HG02938 (cell line): ENCODE results near the gene SAP130.

Experiments
- ATAC-seq: cut with Tn5 transposase; IDR thresholded peaks from one replicate; pipeline ENCODE4 v1.9.1; 2021; ENCODE audit warnings: mild to moderate bottlenecking, moderate library complexity; ENCODE audit not compliant: unreplicated experiment

The SAP130 gene

GRCh38 chr2:128026448-128027277 is 1.2 kb downstream of the SAP130 start:
- no peak for ATAC-seq

- ATAC-seq, result no peak
Observed at GRCh38 chr2:128024816-128025215, 3.0 kb downstream of the SAP130 start.

GRCh38 chr2:128017561-128017960 is 10.3 kb downstream of the SAP130 start:
- no peak for ATAC-seq

GRCh38 chr2:128016620-128017019 is 11.2 kb downstream of the SAP130 start:
- no peak for ATAC-seq

- no peak for ATAC-seq
Observed at GRCh38 chr2:128012698-128013097, 15.2 kb downstream of the SAP130 start.

- ATAC-seq, result no peak
Observed at GRCh38 chr2:128008074-128008672, 19.7 kb downstream of the SAP130 start.

- no peak for ATAC-seq
Observed at GRCh38 chr2:128004509-128004908, 23.4 kb downstream of the SAP130 start.

- ATAC-seq, result no peak
Observed at GRCh38 chr2:128003463-128003862, 24.4 kb downstream of the SAP130 start.

- no peak for ATAC-seq
Observed at GRCh38 chr2:127996160-127996559, 31.7 kb downstream of the SAP130 start.

GRCh38 chr2:127995725-127996124 is 32.1 kb downstream of the SAP130 start:
- ATAC-seq, result no peak

- ATAC-seq, result no peak
Observed at GRCh38 chr2:127993659-127994058, 34.2 kb downstream of the SAP130 start.

GRCh38 chr2:127991742-127992141 is 36.1 kb downstream of the SAP130 start:
- ATAC-seq, result no peak

GRCh38 chr2:127986548-127987079 is 41.2 kb downstream of the SAP130 start:
- ATAC-seq, result no peak

GRCh38 chr2:127985735-127986134 is 42.1 kb downstream of the SAP130 start:
- ATAC-seq, result no peak

GRCh38 chr2:127985026-127985734 is 42.7 kb downstream of the SAP130 start:
- no peak for ATAC-seq

- no peak for ATAC-seq
Observed at GRCh38 chr2:127984551-127984950, 43.3 kb downstream of the SAP130 start.

GRCh38 chr2:127969446-127969845 is 58.4 kb downstream of the SAP130 start:
- no peak for ATAC-seq

- ATAC-seq, result no peak
Observed at GRCh38 chr2:127968610-127969339, 59.1 kb downstream of the SAP130 start.

GRCh38 chr2:127961729-127962128 is 66.1 kb downstream of the SAP130 start:
- no peak for ATAC-seq

- no peak for ATAC-seq
Observed at GRCh38 chr2:127957240-127957639, 70.6 kb downstream of the SAP130 start.

GRCh38 chr2:127954857-127955256 is 73.0 kb downstream of the SAP130 start:
- no peak for ATAC-seq
